Measurements from ENCODE around the gene HNF1A. TPM values are rescaled to one million over a fixed set of nuclear protein-coding genes. Genes with fewer than 3 reads are reported as not detected.
A peak's percentile ranks its signal among the peaks of the same experiment; 100 is the strongest.

The HNF1A gene
- total and polyA plus RNA-seq, 2 of the 13 experiments (the other 11 are each of a cell fraction or from before 2014, with no cell fraction given) = 13.4 to 34.7 TPM

GRCh38 chr12:120978296-120979219 is at the start of gene HNF1A (continued):
- peak; percentile 37; the same call in 1 of the 2 replicates for TF ChIP-seq NFAT5 (CRISPR knock-in tag; IDR thresholded peaks at IDR 0.05)
- peak; percentile 32 for TF ChIP-seq THAP9 (CRISPR knock-in tag; IDR thresholded peaks at IDR 0.05; ENCODE audit: borderline replicate concordance)
- no peak for TF ChIP-seq RFXANK (CRISPR knock-in tag; IDR thresholded peaks at IDR 0.05)
- 0 out of 2 replicates have a peak, but pooled peaks have one; percentile 38 for TF ChIP-seq NFRKB (IDR thresholded peaks at IDR 0.05)
- TF ChIP-seq GLMP (CRISPR knock-in tag; IDR thresholded peaks at IDR 0.05; ENCODE audit: borderline replicate concordance) = no peak
- 0 out of 2 replicates have a peak, but pooled peaks have one; percentile 50 for TF ChIP-seq ZNF142 (CRISPR knock-in tag; IDR thresholded peaks at IDR 0.05)
- TF ChIP-seq RNF219 (CRISPR knock-in tag; IDR thresholded peaks at IDR 0.05) = 0 out of 2 replicates have a peak, but pooled peaks have one; percentile 25

All from HepG2 (cell line).